ENCODE results near the gene SLC66A3.

SLC66A3 gene

GRCh38 chr2:11155381-11156035 lies at the start of gene SLC66A3:
TSS of gene SLC66A3 (plus strand) at chr2:11155467. CDS start at chr2:11155547, 80 bp downstream.
- peak; percentile 71 for DNase-seq

DNA sequence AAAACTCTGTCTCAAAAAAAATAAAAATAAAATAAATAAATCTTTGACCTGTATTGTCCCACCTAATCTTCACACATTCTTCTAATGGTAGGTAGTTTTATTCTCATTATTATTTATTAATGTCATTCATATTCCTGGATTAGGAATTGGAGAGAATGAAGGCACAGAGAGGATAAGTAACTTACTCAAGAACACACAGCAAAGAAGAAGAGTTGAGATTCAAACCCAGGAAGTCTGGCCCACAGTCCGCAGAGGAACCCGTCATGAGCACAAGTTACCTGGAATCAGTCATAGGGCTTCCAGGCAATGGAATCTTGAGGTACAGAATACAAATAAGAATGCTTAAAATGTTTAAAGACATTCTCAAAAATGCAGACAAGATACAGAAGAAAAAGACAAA lies 46.3 kb upstream of the SLC66A3 start:
- no peak for DNase-seq

DNA sequence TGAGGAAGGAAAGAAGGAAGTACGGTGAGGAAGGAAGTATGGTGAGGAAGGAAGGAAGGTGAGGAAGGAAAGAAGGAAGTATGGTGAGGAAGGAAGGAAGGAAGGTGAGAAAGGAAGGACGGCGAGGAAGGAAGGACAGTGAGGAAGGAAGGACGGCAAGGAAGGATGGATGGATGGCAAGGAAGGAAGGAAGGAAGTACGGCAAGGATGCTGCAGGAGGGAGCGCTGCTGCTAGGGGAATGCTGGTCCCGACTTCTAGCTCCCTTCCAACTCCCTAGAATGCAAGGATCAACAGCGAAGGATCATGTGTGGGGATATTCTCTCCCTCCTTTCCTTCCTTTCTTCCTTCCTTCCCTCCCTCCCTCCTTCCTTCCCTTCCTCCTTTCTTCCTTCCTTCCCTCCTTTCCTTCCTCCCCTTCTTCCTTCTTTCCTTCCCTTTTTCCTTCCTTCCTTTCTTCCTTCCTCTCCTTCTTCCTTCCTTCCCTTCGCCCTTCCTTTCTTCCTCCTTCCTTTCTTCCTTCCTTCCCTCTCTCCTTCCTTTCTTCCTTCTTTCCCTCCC lies 42.3 kb upstream of the SLC66A3 start:
- no peak for DNase-seq

DNA sequence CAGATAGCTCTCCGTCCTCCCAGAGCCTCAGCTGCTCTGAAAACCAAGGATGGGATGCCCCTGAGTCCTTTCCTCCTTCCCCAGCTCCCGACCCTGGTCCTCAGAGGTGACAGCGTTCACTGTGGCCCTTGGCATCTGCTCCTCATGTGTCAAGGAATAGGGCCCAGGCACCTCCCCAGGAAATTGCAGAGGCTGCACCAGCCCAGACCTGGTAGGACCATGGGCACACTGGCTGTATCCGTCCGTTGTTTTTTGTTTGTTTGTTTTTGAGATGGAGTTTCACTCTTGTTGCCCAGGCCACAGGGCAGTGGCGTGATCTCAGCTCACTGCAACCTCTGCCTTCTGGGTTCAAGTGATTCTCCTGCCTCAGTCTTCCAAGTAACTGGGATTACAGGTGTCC lies 37.5 kb upstream of the SLC66A3 start:
- DNase-seq: no peak

DNA sequence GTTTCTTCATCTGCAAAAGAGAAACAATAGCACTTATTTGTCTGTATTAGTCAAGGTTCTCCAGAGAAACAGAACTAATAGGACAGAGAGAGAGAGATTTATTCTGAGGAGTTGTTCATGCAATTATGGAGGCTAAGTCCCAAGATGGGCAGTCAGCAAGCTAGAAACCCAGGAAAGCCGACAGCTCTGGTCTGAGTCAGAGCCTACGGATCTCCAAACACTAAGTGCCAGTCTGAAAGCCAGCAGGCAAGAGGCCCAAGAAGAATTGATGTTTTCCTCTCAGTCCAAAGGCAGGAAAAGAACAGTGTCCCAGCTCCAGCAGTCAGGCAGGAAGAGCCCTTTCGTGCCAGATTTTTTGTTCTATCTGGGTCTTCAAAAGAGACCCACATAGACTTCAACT lies 36.5 kb upstream of the SLC66A3 start:
- no peak for DNase-seq

GRCh38 chr2:11121099-11121822 lies 34.0 kb upstream of the SLC66A3 start:
- no peak for DNase-seq

GRCh38 chr2:11121823-11122155 lies 33.5 kb upstream of the SLC66A3 start:
- DNase-seq: no peak

GRCh38 chr2:11122380-11122779 lies 32.9 kb upstream of the SLC66A3 start:
- no peak for DNase-seq

GRCh38 chr2:11123001-11123809 lies 32.1 kb upstream of the SLC66A3 start:
- DNase-seq: no peak

- DNase-seq: peak; percentile 13
Observed at GRCh38 chr2:11123856-11124759, 31.2 kb upstream of the SLC66A3 start.

- DNase-seq: no peak
Observed at GRCh38 chr2:11124760-11125068, 30.6 kb upstream of the SLC66A3 start.

GRCh38 chr2:11127761-11128160 lies 27.5 kb upstream of the SLC66A3 start:
- DNase-seq: no peak

DNA sequence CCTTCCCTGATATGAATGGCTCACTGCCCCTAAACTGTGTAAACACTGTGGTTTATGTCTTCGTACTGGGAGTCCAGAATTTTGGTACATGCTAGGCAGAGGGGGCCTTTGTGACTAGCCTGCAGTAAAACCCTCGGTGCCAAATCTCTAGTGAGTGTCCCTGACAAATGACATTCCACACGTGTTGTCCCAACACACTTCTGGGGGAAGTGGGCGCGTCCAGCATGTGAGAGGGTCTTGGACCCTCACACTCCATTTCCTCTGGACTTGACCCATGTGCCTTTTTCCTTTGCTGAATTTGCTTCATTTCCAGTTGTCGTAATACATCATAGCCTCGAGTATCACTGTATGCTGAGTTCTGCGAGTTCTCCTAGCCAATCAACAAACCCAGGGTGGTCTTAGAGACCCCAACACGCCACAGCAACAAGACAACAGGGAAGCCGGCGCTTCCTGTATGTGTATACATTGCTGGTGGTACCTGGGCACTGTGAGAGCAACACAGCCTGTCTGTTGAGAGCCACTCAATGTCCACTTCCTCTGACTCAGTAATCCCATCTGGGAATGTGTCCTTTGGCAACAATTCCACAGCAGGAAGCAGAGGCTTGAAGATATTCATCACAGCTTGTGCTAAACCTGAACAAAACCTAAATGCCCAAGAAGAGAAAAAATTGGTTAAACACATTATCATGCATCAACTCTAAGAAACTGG lies 26.9 kb upstream of the SLC66A3 start:
- no peak for DNase-seq

DNA sequence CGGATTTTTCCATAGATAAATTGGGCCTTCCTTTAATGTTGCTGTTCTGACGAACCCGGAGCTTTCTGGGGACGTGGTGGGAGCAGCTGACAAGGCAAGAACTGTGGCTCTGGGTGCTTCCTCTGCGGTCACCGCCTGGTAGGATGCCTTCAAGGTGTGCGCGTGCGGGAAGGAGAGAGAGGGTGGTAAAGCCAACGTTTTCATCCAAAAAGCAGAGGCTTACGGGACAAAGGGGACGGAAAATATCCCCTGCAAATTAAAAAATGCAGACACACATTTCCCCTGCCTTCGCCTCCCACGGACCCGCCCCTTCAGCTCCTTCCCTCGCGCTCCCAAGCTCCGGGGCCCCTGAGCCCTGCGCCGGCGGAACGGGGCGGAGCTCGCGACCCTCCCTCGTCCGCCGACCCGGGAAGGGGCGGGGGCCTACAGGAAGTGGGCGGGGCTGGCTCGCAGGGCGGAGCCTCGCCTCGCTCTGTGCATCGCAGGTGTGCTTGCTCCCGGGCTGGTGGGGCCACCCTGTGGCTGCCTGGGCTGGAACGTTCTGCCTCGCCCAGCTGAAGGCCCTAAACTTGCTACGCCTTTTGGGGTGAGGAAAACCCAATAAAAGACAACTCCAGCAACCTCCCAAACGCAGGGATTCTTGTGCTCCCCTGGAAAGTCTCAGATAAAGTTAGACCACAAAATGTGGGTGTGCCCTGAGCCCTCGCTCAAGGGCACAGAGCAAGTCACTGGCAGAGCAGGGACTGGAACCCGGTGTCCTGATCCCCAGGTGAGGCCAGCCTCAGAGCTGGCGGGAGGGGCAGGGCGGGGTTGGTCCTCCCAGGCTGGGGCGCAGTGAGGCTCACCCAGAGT lies 25.4 kb upstream of the SLC66A3 start:
- DNase-seq: no peak

DNA sequence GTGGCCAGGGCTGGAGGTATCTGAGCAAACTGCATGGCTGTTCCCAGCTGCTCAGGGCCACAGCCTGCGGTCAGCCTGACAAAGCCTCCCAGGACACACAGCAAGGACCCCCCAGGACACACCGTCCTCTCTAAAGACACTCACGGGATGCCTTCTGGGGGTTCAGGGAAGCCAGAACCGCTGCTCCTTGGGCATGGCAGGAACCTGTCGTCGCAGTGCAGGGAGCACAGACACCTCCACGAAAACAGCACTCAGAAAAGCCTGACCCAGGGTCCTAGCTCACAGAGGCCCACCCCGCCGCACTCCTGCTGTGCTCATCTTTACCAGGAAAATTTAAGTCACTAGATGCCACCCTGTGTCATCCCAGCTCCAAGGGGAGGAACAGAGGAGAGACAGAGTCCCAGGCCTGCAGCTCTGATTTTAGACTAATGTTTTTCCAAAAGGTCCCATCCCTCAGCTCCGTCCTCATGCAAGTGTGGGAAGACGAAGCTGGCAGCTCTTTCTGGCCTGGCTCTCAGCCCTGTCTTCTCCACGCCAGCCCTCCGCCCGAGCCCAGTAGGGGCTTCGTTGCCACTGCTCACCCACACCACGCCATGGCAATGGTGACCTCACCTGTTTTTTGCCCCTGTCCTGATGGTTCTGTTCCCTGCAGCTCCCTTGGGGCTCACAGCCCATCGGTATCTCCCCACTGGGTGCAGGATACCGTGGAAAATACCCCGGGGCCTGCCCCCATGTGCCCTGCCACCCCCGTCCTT lies 23.9 kb upstream of the SLC66A3 start:
- no peak for DNase-seq

DNA sequence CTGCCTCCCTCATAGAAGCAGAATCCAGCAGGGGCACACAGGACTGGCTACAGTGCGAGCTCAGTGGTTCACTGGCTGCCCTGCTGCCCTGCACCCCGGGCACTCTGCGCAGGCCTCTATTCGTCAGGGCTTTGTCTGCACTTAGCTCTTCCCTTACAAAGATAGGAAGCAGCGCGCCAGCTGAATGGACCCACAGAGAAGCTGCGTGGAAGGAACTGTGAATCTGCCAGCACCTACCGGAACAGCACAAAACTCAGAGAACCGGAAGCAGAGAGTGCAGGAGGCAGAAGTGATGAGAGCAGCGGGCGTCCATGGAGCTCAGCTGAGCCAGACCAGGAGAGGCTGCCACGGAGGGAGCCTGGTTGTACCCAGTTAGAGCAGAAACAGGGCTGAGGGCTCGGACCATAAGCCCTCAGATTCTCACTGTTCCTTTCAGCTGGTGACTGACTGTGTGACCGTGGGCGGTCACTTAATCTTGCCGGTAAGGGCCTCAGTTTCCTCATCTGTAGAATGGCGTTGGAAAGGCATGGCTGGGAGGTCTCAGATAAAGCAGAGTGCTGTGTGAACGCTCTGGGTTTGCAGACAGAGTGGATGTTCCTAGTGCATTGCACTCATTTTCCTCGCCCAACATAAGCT lies 23.1 kb upstream of the SLC66A3 start:
- DNase-seq: no peak

- DNase-seq: no peak
Observed at GRCh38 chr2:11133238-11133935, 21.9 kb upstream of the SLC66A3 start.

DNA sequence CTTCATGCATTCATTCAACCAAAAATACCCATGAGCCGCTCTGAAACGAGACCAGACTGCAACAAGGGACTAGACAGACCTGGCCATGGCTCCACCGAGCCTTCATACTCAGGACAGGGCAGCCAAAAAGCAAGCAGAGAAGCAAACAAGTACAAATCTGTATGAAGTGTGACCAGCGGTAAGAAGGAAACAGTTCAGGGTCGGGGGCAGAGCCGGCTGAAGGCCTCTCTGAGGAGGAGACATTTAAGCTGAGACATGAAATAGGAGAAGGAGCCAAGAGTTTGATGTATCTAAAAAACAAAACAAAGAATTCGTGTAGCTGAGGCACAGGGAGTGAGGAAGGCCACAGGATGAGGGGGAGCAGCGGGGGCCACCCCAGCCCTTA lies 21.3 kb upstream of the SLC66A3 start:
- no peak for DNase-seq

DNA sequence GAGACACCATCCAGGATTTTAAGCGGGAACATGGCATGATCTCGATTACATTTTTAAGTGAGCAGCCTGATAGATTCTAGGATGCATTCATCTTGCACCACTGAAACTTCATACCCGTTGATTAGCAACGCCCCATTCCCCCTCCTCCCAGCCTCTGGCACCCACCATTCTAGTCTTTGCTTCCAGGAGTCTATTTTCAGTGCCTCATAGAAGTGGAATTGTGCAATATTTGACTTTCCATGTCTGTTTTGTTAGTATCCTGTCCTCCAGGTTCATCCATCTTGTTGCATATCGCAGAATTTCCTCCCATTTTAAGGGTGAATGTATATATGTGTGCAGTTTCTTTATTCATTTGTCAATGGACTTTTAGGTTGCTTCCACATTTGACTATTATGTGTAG lies 20.9 kb upstream of the SLC66A3 start:
- no peak for DNase-seq
